HEK293 (cell line): ENCODE data around the gene ANKZF1.
A peak's percentile ranks its signal among the peaks of the same experiment; 100 is the strongest.

Source experiments
- CTCF ChIA-PET: fragments of 350-600 bp; formaldehyde crosslinking; extraction: SDS; loops from one replicate; lab custom pipeline; 2021; ENCODE audit warnings: antibody characterized with exemption; lab: Yijun Ruan, JAX
- POLR2A ChIA-PET: fragments of 300-600 bp; formaldehyde crosslinking; extraction: SDS; loops from one replicate; lab custom pipeline; 2020; ENCODE audit warnings: antibody characterized with exemption, inconsistent platforms; lab: Yijun Ruan, JAX
- H3K27ac ChIP-seq: fragments of 200-500 bp; sonication (Bioruptor generic); 2 replicates; pipeline ENCODE4 v1.5.1; 2014; ENCODE audit warnings: low read depth, low read length, control low read depth, inconsistent platforms; ENCODE audit errors: extremely low read depth
- H3K36me3 ChIP-seq, 2 experiments: fragments of 200-500 bp in 1 of 2; sonication (Bioruptor generic) in 1 of 2; 1 replicate in 1 of 2; 2 replicates in 1 of 2; pipeline ENCODE4 v1.5.1; 2014 to 2017; ENCODE audit warnings: inconsistent platforms in 2 of 2, low read length in 2 of 2; ENCODE audit not compliant: control insufficient read depth in 2 of 2, insufficient read depth in 1 of 2
- H3K4me1 ChIP-seq: fragments of 200-500 bp; sonication (Bioruptor generic); 2 replicates; pipeline ENCODE4 v1.5.1; 2014; ENCODE audit warnings: mild to moderate bottlenecking, low read length, inconsistent platforms; ENCODE audit not compliant: control insufficient read depth, insufficient read depth
- H3K4me3 ChIP-seq: 2 replicates; pipeline ENCODE4 v1.5.1; 2011; ENCODE audit warnings: low read depth, mild to moderate bottlenecking, control low read depth, low read length, moderate library complexity
- H3K9me3 ChIP-seq: fragments of 200-500 bp; sonication (Bioruptor generic); 2 replicates; pipeline ENCODE4 v1.5.1; 2014; ENCODE audit warnings: low read depth, low read length, inconsistent platforms; ENCODE audit not compliant: control insufficient read depth, insufficient read depth
- ATF2 ChIP-seq: fragments of 450-650 bp; formaldehyde crosslinking; IDR thresholded peaks from 2 replicates; pipeline ENCODE4 v1.5.1; 2016; ENCODE audit warnings: missing biosample characterization, missing genetic modification characterization, low read depth
- KLF7 ChIP-seq: fragments of 450-650 bp; formaldehyde crosslinking; IDR thresholded peaks from 2 replicates; pipeline ENCODE4 v1.5.1; 2016; ENCODE audit warnings: missing biosample characterization, missing genetic modification characterization, borderline replicate concordance
- SCRT1 ChIP-seq: fragments of 450-650 bp; formaldehyde crosslinking; IDR thresholded peaks from 2 replicates; pipeline ENCODE4 v1.5.1; 2016; ENCODE audit warnings: missing biosample characterization, missing genetic modification characterization, borderline replicate concordance
- YY1 ChIP-seq: fragments of 450-650 bp; formaldehyde crosslinking; IDR thresholded peaks from 2 replicates; pipeline ENCODE4 v1.5.1; 2018; ENCODE audit warnings: missing biosample characterization, missing genetic modification characterization
- ZNF138 ChIP-seq: fragments of 450-650 bp; formaldehyde crosslinking; IDR thresholded peaks from 2 replicates; pipeline ENCODE4 v1.5.1; 2016; ENCODE audit warnings: missing biosample characterization, missing genetic modification characterization, borderline replicate concordance
- ZNF175 ChIP-seq: fragments of 450-650 bp; formaldehyde crosslinking; IDR thresholded peaks from 2 replicates; pipeline ENCODE4 v1.5.1; 2016; ENCODE audit warnings: missing biosample characterization, missing genetic modification characterization
- ZNF184 ChIP-seq: fragments of 450-650 bp; IDR thresholded peaks from 2 replicates; pipeline ENCODE4 v1.5.1; 2018; ENCODE audit warnings: missing biosample characterization, mild to moderate bottlenecking, missing genetic modification characterization
- ZNF248 ChIP-seq: fragments of 450-650 bp; formaldehyde crosslinking; IDR thresholded peaks from 2 replicates; pipeline ENCODE4 v1.5.1; 2017; ENCODE audit warnings: missing biosample characterization, missing genetic modification characterization
- ZNF266 ChIP-seq: fragments of 450-650 bp; formaldehyde crosslinking; IDR thresholded peaks from 2 replicates; pipeline ENCODE4 v1.5.1; 2016; ENCODE audit warnings: missing biosample characterization, missing genetic modification characterization, low read depth
- ZNF302 ChIP-seq: fragments of 450-650 bp; formaldehyde crosslinking; IDR thresholded peaks from 2 replicates; pipeline ENCODE4 v1.5.1; 2016; ENCODE audit warnings: missing biosample characterization, missing genetic modification characterization, low read depth
- ZNF350 ChIP-seq: fragments of 450-650 bp; formaldehyde crosslinking; IDR thresholded peaks from 2 replicates; pipeline ENCODE4 v1.5.0; 2017; ENCODE audit warnings: missing biosample characterization, mild to moderate bottlenecking, missing genetic modification characterization
- ZNF580 ChIP-seq: fragments of 450-650 bp; formaldehyde crosslinking; IDR thresholded peaks from 2 replicates; pipeline ENCODE4 v1.5.1; 2016; ENCODE audit warnings: missing biosample characterization, missing genetic modification characterization
- ZNF624 ChIP-seq: fragments of 450-650 bp; formaldehyde crosslinking; IDR thresholded peaks from 2 replicates; pipeline ENCODE4 v1.5.1; 2017; ENCODE audit warnings: missing biosample characterization, missing genetic modification characterization
- ZNF658 ChIP-seq: fragments of 450-650 bp; formaldehyde crosslinking; IDR thresholded peaks from 2 replicates; pipeline ENCODE4; 2016; ENCODE audit warnings: missing biosample characterization, missing genetic modification characterization
- ZNF843 ChIP-seq: fragments of 450-650 bp; formaldehyde crosslinking; IDR thresholded peaks from 2 replicates; pipeline ENCODE4 v1.5.1; 2016; ENCODE audit warnings: missing biosample characterization, missing genetic modification characterization
- ZSCAN16 ChIP-seq: fragments of 450-650 bp; formaldehyde crosslinking; IDR thresholded peaks from 2 replicates; pipeline ENCODE4 v1.5.1; 2016; ENCODE audit warnings: missing biosample characterization, missing genetic modification characterization
- TF ChIP-seq, protein P1 (sequence below): fragments of 450-650 bp; formaldehyde crosslinking; IDR thresholded peaks from 2 replicates; pipeline ENCODE4 v1.5.1; 2017; ENCODE audit warnings: missing biosample characterization, missing genetic modification characterization
- TF ChIP-seq, protein P2 (sequence below): fragments of 450-650 bp; formaldehyde crosslinking; IDR thresholded peaks from 2 replicates; pipeline ENCODE4 v1.5.1; 2016; ENCODE audit warnings: missing biosample characterization, missing genetic modification characterization
- TF ChIP-seq, protein P3 (sequence below): fragments of 450-650 bp; formaldehyde crosslinking; IDR thresholded peaks from 2 replicates; pipeline ENCODE4 v1.5.1; 2016; ENCODE audit warnings: missing biosample characterization, missing genetic modification characterization

Gene ANKZF1

GRCh38 chr2:219269362-219270054 is 39.9 kb downstream of the ANKZF1 start (continued):
- TF ChIP-seq ZNF175 (tag by site-specific recombination) (no peak), YY1 (tag by site-specific recombination) (no peak), ATF2 (tag by site-specific recombination) (no peak), SCRT1 (tag by site-specific recombination) (peak; percentile 43; the same call in 1 of the 2 replicates)

DNA sequence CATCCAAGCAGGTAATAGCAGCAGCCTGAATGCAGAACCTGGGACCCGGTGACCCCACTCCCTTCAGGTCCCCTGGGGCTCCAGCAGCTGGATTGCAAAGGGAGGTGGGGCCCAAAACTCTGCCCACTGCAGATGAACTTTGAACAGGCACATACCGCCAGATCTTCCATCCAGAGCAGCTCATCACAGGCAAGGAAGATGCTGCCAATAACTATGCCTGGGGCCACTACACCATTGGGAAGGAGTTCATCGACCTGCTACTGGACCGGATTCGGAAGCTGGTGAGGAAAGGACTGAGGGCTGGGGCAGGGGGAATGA is 40.4 kb downstream of the ANKZF1 start:
- H3K4me1 ChIP-seq, result no peaks in the 10 kb centered on the region
- H3K36me3 ChIP-seq, result no peaks in the 10 kb centered on the region
- TF ChIP-seq ZNF138 (tag by site-specific recombination) (no peak), ZSCAN16 (no peak), ZNF266 (no peak), ZNF624 (no peak), ZNF248 (tag by site-specific recombination) (no peak), ZNF302 (tag by site-specific recombination) (no peak), ZNF580 (tag by site-specific recombination) (no peak)
- POLR2A ChIA-PET, result interaction anchor here (0.8 kb wide), 1 partner anchor 24 kb away, joined by 3 read pairs; the partner anchor contains the start of genes GLB1L and STK16
- H3K27ac ChIP-seq, result no peak overlapping the region
- no peak overlapping the region for H3K4me3 ChIP-seq
- CTCF ChIA-PET, result interaction anchor here (1.4 kb wide), 1 partner anchor 25 kb away, joined by 7 read pairs; no protein-coding TSS in a partner anchor
- H3K9me3 ChIP-seq, result no peaks in the 10 kb centered on the region

DNA sequence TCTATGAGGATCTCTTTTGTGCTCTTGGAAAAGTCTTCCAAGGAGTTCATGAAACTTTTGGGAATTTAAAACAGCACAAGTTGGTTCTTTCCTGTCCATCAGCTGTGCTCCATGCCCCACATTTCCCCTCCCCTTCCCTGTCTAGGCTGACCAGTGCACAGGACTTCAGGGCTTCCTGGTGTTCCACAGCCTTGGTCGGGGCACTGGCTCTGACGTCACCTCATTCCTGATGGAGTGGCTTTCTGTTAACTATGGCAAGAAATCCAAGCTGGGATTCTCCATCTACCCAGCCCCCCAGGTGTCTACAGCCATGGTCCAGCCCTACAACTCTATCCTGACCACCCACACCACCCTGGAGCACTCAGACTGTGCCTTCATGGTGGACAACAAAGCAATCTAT is 41.4 kb downstream of the ANKZF1 start:
- Histone ChIP-seq H3K27ac (no peak overlapping the region), H3K36me3 (no peaks in the 10 kb centered on the region), H3K4me1 (no peaks in the 10 kb centered on the region), H3K4me3 (no peak overlapping the region), H3K9me3 (no peaks in the 10 kb centered on the region)
- POLR2A ChIA-PET, result no interaction called here
- CTCF ChIA-PET, result interaction anchor here (1.3 to 1.4 kb wide), 2 partner anchors 24 to 27 kb away, joined by 4 to 7 read pairs; no protein-coding TSS in a partner anchor
- TF ChIP-seq, protein P1, sequence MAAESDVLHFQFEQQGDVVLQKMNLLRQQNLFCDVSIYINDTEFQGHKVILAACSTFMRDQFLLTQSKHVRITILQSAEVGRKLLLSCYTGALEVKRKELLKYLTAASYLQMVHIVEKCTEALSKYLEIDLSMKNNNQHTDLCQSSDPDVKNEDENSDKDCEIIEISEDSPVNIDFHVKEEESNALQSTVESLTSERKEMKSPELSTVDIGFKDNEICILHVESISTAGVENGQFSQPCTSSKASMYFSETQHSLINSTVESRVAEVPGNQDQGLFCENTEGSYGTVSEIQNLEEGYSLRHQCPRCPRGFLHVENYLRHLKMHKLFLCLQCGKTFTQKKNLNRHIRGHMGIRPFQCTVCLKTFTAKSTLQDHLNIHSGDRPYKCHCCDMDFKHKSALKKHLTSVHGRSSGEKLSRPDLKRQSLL (tag by site-specific recombination), result no peak
- no peak for TF ChIP-seq ZNF843 (tag by site-specific recombination)
- TF ChIP-seq, protein P2, sequence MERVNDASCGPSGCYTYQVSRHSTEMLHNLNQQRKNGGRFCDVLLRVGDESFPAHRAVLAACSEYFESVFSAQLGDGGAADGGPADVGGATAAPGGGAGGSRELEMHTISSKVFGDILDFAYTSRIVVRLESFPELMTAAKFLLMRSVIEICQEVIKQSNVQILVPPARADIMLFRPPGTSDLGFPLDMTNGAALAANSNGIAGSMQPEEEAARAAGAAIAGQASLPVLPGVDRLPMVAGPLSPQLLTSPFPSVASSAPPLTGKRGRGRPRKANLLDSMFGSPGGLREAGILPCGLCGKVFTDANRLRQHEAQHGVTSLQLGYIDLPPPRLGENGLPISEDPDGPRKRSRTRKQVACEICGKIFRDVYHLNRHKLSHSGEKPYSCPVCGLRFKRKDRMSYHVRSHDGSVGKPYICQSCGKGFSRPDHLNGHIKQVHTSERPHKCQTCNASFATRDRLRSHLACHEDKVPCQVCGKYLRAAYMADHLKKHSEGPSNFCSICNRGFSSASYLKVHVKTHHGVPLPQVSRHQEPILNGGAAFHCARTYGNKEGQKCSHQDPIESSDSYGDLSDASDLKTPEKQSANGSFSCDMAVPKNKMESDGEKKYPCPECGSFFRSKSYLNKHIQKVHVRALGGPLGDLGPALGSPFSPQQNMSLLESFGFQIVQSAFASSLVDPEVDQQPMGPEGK (tag by site-specific recombination), result no peak
- TF ChIP-seq, protein P3, sequence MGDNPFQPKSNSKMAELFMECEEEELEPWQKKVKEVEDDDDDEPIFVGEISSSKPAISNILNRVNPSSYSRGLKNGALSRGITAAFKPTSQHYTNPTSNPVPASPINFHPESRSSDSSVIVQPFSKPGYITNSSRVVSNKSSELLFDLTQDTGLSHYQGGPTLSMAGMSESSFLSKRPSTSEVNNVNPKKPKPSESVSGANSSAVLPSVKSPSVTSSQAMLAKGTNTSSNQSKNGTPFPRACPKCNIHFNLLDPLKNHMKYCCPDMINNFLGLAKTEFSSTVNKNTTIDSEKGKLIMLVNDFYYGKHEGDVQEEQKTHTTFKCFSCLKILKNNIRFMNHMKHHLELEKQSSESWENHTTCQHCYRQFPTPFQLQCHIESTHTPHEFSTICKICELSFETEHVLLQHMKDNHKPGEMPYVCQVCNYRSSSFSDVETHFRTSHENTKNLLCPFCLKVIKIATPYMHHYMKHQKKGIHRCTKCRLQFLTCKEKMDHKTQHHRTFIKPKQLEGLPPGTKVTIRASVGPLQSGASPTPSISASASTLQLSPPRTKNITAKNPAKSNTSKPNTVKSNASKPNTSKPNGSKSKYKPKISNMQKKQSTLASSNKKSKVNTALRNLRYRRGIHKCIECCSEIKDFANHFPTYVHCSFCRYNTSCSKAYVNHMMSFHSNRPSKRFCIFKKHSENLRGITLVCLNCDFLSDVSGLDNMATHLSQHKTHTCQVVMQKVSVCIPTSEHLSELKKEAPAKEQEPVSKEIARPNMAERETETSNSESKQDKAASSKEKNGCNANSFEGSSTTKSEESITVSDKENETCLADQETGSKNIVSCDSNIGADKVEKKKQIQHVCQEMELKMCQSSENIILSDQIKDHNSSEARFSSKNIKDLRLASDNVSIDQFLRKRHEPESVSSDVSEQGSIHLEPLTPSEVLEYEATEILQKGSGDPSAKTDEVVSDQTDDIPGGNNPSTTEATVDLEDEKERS, result no peak
- TF ChIP-seq KLF7 (tag by site-specific recombination), result no peak
- TF ChIP-seq ZNF350 (tag by site-specific recombination), result no peak
- TF ChIP-seq ZNF658 (tag by site-specific recombination), result no peak
- no peak for TF ChIP-seq ZNF184 (tag by site-specific recombination)
